Activated T-cell treated with anti-CD3 and anti-CD28 coated beads, Interleukin-2, amount 50 U/mL, for 4 hours (primary cell): ENCODE measurements around the gene KIAA1958. TPM values are rescaled to one million over a fixed set of nuclear protein-coding genes. Genes with fewer than 3 reads are reported as not detected.

Source experiments
- ATAC-seq, 2 donors: fragments of 200-7000 bp; cut with Tn5 transposase; one replicate each; pipeline ENCODE4 v1.10.0; 2021
- DNase-seq: peaks from one replicate; pipeline ENCODE4 v3.0.0-alpha.2; 2020
- H3K27me3 Mint-ChIP-seq: one replicate; pipeline ENCODE4 v1.8.0; 2021; ENCODE audit warnings: low read depth, mixed read lengths
- H3K36me3 Mint-ChIP-seq: one replicate; pipeline ENCODE4 v1.8.0; 2022; ENCODE audit warnings: mixed read lengths; ENCODE audit not compliant: insufficient read depth
- H3K4me1 Mint-ChIP-seq: one replicate; pipeline ENCODE4 v1.8.0; 2021; ENCODE audit warnings: low read depth, mixed read lengths
- H3K4me3 Mint-ChIP-seq: one replicate; pipeline ENCODE4 v1.8.0; 2021; ENCODE audit warnings: mild to moderate bottlenecking, moderate library complexity, mixed read lengths
- H3K9me3 Mint-ChIP-seq: one replicate; pipeline ENCODE4 v1.8.0; 2021; ENCODE audit warnings: mixed read lengths
- total RNA-seq, 3 donors: library from RNA; stranded (reverse); gene quantifications; one replicate each; pipeline ENCODE4 v1.2.1, GENCODE V29; 2021

KIAA1958 gene
- total RNA-seq, 3 donors from 2014 or later = 4.7 to 6.9 (median 6.7) TPM

DNA sequence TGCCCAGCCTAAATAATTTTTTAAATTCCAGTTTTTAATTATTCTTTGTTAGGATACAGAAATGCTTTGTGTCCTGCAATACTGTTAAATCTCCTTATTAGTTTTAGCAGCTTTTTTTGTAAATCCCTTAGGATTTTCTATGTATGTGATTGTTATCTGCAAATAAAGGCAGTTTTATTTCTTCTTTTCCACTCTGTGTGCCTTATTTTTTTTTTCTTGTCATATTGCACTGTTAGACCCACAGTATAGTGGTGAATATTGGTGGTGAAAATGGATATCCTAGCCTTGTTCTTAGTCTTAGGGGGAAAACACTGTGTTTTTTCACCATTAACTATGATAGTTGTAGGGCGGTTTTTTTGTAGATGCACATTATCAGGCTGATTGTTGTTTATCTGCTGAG is 11.3 kb upstream of the KIAA1958 start:
- no peak overlapping the region for H3K4me3 Mint-ChIP-seq

DNA sequence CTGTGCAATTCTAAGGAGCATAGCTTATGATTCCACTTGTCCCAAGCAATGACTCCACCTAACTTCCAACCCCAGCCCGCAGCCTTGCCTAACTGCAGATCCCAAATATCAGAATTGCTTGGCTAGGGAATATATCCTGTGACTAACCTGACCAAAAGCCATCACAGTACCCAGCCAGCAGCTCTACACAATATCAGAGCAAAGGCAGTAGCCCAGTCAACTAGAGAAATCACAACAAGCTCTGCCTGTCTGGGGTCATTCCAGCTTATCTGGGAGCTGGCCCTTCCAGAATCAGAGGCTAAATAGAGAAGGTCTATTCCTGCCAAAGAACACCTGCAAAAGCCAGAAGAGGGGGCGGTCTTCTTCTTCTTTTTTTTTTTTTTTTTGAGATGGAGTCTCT is 9.3 kb upstream of the KIAA1958 start:
- H3K36me3 Mint-ChIP-seq = peaks cover 3% of the 10 kb centered on the region
- peaks cover 4% of the 10 kb centered on the region for H3K9me3 Mint-ChIP-seq
- no peaks in the 10 kb centered on the region for H3K27me3 Mint-ChIP-seq
- H3K4me3 Mint-ChIP-seq = no peak overlapping the region
- DNase-seq (no peak), ATAC-seq (no peak)
- no peaks in the 10 kb centered on the region for H3K4me1 Mint-ChIP-seq

More for the DNA sequence above, 11.3 kb upstream of the KIAA1958 start:
- ATAC-seq (no peak), DNase-seq (no peak)
- H3K36me3 Mint-ChIP-seq = peaks cover 7% of the 10 kb centered on the region
- peaks cover 4% of the 10 kb centered on the region for H3K9me3 Mint-ChIP-seq
- H3K27me3 Mint-ChIP-seq = no peaks in the 10 kb centered on the region
- H3K4me1 Mint-ChIP-seq = no peaks in the 10 kb centered on the region

DNA sequence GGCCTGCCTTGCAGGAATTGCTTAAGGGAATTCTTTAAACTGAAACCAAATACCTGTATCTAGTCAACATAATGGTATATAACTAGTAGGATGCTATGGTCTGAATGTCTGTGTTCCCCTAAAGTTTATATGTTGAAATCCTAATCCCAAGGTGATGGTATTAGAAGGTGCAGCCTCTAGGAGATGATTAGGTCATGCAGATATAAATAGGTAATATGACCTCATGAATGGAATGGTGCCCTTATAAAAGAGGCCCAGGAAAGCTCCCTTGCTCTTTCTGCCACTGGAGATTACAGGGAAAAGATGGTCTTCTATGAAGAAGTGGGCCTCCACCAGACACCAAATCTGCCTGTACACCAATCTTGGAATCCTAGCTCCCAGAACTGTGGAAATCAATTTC is 7.4 kb upstream of the KIAA1958 start:
- Mint-ChIP-seq H3K4me3 (no peak overlapping the region), H3K36me3 (peaks cover 3% of the 10 kb centered on the region), H3K27me3 (no peaks in the 10 kb centered on the region), H3K4me1 (no peaks in the 10 kb centered on the region), H3K9me3 (peaks cover 4% of the 10 kb centered on the region)
- no peak for ATAC-seq
- DNase-seq = no peak

DNA sequence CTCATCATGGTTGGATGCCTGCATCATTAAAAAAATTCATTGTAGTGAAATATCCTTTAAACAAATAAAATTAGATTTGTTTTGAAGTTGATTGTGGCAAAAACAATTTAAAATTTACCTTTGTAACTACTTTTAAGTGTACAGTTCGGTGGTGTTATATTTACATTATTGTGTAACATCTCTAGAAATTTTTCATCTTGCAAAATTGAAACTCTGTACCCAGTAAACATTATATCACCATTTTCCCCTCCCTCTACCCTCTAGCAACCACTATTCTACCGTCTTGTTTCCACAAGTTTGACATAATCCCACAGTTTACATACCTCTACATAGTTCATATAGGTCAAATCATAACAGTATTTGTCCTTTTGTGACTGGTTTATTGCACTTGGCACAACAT is 2.0 kb upstream of the KIAA1958 start:
- ATAC-seq (no peak), DNase-seq (no peak)
- Mint-ChIP-seq H3K9me3 (no peaks in the 10 kb centered on the region), H3K27me3 (no peaks in the 10 kb centered on the region), H3K4me3 (no peak overlapping the region), H3K36me3 (no peaks in the 10 kb centered on the region), H3K4me1 (peaks cover 21% of the 10 kb centered on the region)

DNA sequence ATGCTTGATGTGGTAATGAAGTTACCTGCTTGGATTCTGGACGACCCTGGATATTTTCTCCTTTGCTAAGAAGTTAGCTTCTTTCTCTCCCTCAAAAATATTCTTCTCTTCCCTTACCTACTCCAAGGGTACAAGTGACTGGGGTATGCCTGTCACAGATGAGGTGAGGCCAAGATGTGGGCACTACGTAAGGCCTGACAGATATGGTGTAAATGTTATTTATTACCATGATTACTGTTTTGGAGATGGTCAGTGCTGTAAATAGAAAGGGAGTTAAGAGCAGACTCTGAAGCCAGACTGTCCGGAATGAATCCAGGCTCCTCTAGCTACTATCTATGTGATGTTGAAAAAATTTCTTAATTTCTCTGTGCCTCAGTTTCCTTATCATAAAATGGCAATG is 1.1 kb upstream of the KIAA1958 start:
- ATAC-seq (no peak), DNase-seq (no peak)
- Mint-ChIP-seq H3K9me3 (no peaks in the 10 kb centered on the region), H3K4me1 (peaks cover 26% of the 10 kb centered on the region), H3K27me3 (no peaks in the 10 kb centered on the region), H3K36me3 (no peaks in the 10 kb centered on the region), H3K4me3 (peak overlapping the region; percentile 85)

DNA sequence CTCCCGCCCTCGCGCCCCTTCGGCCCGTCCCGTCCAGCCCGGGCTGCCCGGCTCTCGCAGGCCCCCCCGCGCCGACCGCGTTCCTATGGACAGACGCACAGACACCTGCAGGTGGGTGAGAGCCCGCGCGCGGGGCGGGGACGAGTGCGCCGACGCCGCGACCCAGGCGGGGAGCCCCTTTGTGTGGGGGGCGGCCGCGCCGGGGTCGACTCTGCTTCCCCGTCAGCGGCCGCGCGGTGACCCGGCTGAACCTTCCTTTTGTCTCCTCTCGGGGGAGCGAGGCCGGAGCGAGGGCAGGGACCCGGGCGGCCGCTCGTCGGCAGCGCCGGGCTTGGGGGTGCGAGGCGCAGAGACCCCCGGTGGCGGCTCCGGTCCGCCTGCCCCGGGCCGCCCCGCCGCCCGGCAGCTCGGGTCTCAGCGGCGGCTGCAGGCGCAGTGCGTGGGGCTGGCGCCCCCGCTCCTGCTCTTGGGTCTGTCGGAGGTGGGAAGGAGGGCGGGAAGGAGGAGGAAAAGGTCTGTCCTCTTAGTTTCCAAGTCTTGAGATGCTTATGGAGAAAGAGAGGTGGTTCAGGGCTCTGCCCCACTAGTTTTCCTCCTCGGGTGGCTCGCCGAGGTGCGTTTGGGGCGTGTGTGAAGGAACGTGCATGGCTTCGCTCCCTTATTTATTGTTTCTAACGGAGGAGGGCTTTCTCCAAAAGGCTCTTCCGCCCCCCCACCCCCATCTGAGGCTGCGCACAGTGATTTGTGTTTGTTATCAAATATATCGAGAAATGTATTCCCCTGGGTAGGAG is 576 bp downstream of the KIAA1958 start:
- peak; percentile 47 to 53 for ATAC-seq
- Mint-ChIP-seq H3K9me3 (no peaks in the 10 kb centered on the region), H3K36me3 (no peaks in the 10 kb centered on the region), H3K4me3 (peak overlapping the region; percentile 93), H3K4me1 (peaks cover 26% of the 10 kb centered on the region), H3K27me3 (no peaks in the 10 kb centered on the region)
- peak; percentile 54 for DNase-seq

DNA sequence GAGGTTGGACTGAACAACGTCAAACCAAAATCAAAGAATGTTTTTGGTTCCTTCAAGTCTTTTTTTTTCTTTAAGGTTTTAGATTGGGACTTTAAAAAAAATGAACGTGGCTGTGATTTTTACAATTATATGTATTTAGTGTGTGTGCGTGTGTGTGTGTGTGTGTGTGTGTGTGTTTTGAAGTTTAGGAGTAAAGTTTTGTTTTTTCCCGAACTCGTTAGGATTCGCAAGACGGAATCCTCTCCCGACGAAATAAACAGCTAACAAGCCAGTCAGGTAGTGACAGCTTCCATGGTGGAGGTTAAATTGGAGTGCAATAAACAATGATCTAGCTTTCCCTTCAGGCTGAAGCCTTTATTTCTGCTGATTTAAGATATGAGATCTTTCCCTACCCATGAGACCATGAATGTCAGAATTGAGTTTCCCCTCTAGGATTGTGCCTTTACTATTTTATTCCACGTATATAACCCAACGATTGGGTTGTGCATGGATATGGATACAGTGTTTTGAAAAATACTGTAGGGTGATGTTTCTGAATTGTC is 1.2 kb downstream of the KIAA1958 start:
- Mint-ChIP-seq H3K4me3 (peak overlapping the region; percentile 93), H3K9me3 (no peaks in the 10 kb centered on the region), H3K36me3 (peaks cover 2% of the 10 kb centered on the region), H3K27me3 (no peaks in the 10 kb centered on the region), H3K4me1 (peaks cover 26% of the 10 kb centered on the region)
- ATAC-seq (no peak), DNase-seq (no peak)

DNA sequence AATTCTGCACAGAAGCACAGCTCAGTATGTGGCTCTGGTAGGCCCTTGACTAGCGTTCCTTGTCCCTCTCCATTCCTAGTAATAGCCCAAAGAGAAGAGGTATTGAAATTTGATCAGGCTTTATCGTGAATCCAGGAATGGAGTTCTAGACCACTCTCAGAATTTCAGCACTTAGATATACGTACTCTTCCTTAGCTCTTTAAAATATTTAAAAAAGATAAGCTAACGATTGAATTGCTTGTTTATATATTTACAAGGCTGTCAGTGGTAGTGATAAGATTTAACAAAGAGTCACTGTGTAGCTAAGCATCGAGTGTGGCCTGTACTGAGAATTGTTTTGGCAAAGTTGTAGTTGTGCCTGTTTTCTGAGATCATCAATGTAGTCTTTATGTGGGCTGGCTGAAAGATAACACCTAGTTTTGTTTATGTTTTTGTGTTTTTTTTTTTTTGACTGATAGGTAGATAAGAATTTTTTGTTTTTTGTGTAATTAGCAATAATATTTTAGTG is 2.5 kb downstream of the KIAA1958 start:
- no peak for ATAC-seq
- Mint-ChIP-seq H3K9me3 (peaks cover 9% of the 10 kb centered on the region), H3K27me3 (no peaks in the 10 kb centered on the region), H3K4me3 (no peak overlapping the region), H3K36me3 (peaks cover 10% of the 10 kb centered on the region), H3K4me1 (peaks cover 26% of the 10 kb centered on the region)
- DNase-seq = no peak

DNA sequence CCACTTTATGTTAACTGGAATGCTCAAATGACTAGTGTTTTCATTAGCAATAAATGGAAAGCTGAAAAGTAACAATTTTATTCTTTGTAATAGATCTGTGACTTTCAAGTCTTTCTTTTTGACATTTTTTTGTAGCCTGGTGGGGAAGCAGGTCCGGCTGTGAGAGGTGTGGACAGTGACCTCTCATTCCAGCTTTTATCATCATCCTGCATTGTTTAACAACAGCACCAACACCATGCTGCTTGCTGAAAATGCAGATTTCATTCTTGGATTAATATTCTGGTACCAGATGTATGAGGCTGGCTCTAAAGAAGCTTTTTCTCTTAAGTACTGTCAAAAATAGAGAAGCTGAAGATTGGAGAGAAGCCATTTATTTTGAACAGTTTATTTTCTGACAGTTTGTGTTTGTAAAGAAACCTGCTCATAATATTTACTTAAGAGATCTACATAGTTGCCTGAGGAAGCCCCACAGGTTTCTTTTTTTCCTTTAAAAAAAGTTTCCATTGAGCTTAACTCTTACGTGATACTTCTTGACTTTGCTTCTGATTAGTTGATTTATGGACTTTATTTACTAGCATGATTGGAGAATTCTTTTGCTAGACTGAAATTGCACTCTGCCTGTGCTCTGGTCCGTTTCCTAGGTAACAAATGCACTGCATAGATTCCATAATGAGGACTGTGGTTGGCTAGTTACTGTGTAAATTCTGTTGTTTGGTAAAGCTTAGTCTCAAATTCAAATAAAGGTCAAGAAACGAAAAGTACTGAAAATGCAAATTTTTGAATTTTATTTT is 3.4 kb downstream of the KIAA1958 start:
- no peak overlapping the region for H3K4me3 Mint-ChIP-seq
- no peak for ATAC-seq
- peaks cover 17% of the 10 kb centered on the region for H3K36me3 Mint-ChIP-seq
- no peaks in the 10 kb centered on the region for H3K27me3 Mint-ChIP-seq
- H3K9me3 Mint-ChIP-seq = peaks cover 19% of the 10 kb centered on the region
- peaks cover 26% of the 10 kb centered on the region for H3K4me1 Mint-ChIP-seq
- no peak for DNase-seq

DNA sequence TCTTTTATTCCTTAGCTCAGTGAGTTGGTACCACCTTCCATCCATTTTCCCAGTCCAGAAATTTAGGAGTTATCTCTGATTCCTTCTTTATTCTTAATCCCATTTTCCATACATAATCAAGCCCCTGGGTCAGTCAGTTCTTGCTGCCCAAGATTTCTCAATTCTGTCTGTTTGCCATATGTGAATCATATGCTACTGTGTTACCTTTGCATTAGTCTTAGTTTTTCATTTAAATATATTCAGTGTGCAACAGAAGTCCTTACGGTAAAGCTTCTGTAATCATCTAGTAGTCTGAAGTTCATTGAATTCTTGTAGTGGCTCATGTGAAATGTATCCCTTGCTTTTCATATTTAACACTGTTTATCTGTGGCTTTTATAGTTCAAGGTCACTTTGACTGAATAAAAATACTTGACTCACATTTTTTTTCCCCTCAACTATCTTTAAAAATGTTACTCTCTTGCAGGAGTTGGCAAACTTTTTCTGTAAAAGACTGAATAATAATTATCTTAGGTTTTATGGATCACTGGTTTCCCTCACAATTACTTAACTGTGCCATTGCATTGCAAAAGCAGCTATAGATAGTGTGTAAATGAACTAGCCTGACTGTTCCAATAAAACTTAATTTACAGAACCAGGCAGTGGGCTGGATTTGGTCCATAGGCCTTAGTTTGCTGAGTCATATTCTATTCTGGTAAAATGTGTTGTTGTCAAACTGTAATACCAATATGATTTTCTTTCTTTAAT is 6.9 kb downstream of the KIAA1958 start:
- no peak for ATAC-seq
- DNase-seq = no peak
- Mint-ChIP-seq H3K4me3 (no peak overlapping the region), H3K27me3 (no peaks in the 10 kb centered on the region), H3K4me1 (peaks cover 5% of the 10 kb centered on the region), H3K9me3 (peaks cover 24% of the 10 kb centered on the region), H3K36me3 (peaks cover 21% of the 10 kb centered on the region)

DNA sequence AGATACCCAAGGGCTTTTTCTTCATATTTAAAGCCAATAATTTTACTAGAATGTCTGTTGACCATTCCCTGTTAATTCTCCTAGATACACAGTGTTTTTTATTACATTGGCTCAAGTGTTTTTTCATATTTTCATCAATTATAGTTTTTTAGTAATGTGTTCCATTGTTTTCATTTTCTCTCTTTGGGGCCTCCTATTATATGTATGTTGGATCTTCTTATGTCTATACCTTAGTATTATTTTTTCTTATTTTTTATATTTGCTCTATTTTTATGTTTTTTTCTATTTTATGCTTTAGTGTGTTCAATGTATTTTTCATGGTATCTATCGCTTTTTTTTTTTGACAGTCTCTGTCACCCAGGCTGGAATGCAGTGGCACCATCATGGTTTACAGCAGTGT is 7.5 kb downstream of the KIAA1958 start:
- Mint-ChIP-seq H3K27me3 (no peaks in the 10 kb centered on the region), H3K9me3 (peaks cover 24% of the 10 kb centered on the region), H3K4me3 (no peak overlapping the region), H3K4me1 (peaks cover 5% of the 10 kb centered on the region), H3K36me3 (peaks cover 21% of the 10 kb centered on the region)
- DNase-seq (no peak), ATAC-seq (no peak)

DNA sequence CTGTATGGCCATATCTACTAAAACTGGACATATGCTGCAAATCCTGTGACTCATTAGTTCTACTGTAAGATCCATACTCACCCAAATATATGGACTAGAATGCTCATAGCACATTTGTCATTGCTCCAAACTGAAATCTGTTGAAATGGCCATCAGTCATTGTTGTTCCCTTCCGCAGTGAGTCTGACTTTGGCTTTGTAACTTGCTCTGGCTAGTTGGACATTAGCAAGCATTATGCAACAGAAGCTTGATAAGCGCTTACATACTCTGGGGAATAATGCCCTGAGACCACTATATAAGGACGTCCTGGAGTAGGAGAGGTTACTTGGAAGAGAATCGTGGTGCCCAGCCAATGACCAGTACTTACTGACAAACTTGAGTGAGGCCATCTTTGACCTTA is 9.0 kb downstream of the KIAA1958 start:
- no peak overlapping the region for H3K4me3 Mint-ChIP-seq
- H3K36me3 Mint-ChIP-seq = peaks cover 21% of the 10 kb centered on the region
- no peak for ATAC-seq
- peaks cover 24% of the 10 kb centered on the region for H3K9me3 Mint-ChIP-seq
- DNase-seq = no peak
- no peaks in the 10 kb centered on the region for H3K4me1 Mint-ChIP-seq
- H3K27me3 Mint-ChIP-seq = no peaks in the 10 kb centered on the region

DNA sequence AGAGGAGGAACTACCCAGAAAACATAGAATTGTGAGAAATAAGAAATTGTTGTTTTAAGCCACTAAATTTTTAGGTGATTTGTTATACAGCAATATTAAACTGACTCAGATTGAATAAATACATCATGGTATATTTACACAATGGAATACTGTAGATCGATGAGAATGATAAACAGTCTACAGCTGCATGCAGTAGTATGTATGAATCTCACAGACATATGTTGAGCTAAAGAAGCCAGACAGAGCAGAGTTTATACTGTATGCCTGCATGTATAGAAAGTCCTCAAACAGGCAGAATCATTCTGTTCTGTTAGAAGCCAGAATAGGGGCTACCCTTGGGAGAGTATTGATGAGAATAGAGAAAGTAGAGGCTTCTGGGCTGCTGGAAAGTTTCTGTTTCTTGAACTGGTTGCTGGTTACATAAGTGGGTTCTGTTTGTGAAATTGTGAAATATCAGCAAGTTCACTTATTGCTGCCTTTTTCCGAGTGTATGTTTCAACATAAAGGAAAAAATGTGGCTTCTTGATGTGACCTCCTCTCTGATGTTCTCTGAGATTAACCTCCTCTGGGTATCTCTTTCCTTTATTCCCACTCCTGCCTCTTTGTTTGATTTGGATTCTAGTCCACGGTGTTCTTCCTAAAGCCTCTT is 9.6 kb downstream of the KIAA1958 start:
- no peak for DNase-seq
- Mint-ChIP-seq H3K27me3 (no peaks in the 10 kb centered on the region), H3K4me1 (no peaks in the 10 kb centered on the region), H3K9me3 (peaks cover 24% of the 10 kb centered on the region), H3K36me3 (peaks cover 21% of the 10 kb centered on the region), H3K4me3 (no peak overlapping the region)
- no peak for ATAC-seq

DNA sequence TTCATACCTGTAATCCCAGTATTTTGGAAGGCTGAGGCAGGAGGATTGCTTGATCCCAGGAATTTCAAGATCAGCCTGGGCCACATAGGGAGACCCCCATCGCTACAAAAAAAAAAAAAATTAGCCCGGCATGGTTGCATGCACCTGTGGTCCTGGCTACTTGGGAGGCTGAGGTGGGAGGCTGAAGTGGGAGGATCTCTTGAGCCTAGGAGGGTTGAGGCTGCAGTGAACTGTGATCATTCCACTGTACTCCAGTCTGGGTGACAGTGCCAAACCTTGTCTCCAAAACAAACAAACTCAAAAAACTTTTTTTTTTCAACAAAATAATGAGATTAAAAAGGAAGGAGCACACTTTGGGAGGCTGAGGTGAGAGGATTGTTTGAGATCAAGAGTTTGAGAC is 14.2 kb downstream of the KIAA1958 start:
- Mint-ChIP-seq H3K4me3 (no peak overlapping the region), H3K36me3 (no peaks in the 10 kb centered on the region), H3K27me3 (no peaks in the 10 kb centered on the region), H3K4me1 (no peaks in the 10 kb centered on the region), H3K9me3 (no peaks in the 10 kb centered on the region)
- ATAC-seq (no peak), DNase-seq (no peak)
